Mesenchymal stem cell (in vitro differentiated cells and primary cell): ENCODE measurements around the gene ZMYND11.
A peak's percentile ranks its signal among the peaks of the same experiment; 100 is the strongest.

Source experiments
- DNase-seq: peaks from one replicate; pipeline ENCODE4 v3.0.0-alpha.2; 2013
- H2AFZ ChIP-seq: one replicate; pipeline ENCODE4 v1.6.1; 2013; ENCODE audit warnings: low read depth, mild to moderate bottlenecking, control low read depth, inconsistent platforms, low read length, moderate library complexity
- H2AK5ac ChIP-seq: 2 replicates; pipeline ENCODE4 v1.6.1; 2013; ENCODE audit warnings: low read length, moderate library complexity, mild to moderate bottlenecking, inconsistent platforms; ENCODE audit not compliant: severe bottlenecking
- H2BK120ac ChIP-seq: one replicate; pipeline ENCODE4 v1.6.1; 2013; ENCODE audit warnings: low read depth, mild to moderate bottlenecking, inconsistent platforms, low read length, moderate library complexity
- H2BK12ac ChIP-seq, 2 experiments: one replicate each; pipeline ENCODE4 v1.6.1; 2013; ENCODE audit warnings: inconsistent platforms in 2 of 2, low read length in 2 of 2, mild to moderate bottlenecking in 2 of 2, moderate library complexity in 2 of 2, control low read depth in 1 of 2
- H2BK15ac ChIP-seq: one replicate; pipeline ENCODE4 v1.6.1; 2013; ENCODE audit warnings: mild to moderate bottlenecking, low read depth, inconsistent platforms; ENCODE audit not compliant: poor library complexity, severe bottlenecking
- H2BK5ac ChIP-seq: 2 replicates; pipeline ENCODE4 v1.6.1; 2013; ENCODE audit warnings: low read depth, mild to moderate bottlenecking, low read length, control low read depth, inconsistent platforms; ENCODE audit not compliant: poor library complexity, severe bottlenecking
- H3K14ac ChIP-seq, 2 experiments: one replicate each; pipeline ENCODE4 v1.6.1; 2013; ENCODE audit warnings: inconsistent platforms in 2 of 2, low read length in 2 of 2, control low read depth in 1 of 2, mild to moderate bottlenecking in 1 of 2, moderate library complexity in 1 of 2
- H3K18ac ChIP-seq, 2 experiments: one replicate each; pipeline ENCODE4 v1.6.1; 2013; ENCODE audit warnings: inconsistent platforms in 2 of 2, low read length in 2 of 2, control low read depth in 1 of 2, low read depth in 1 of 2, mild to moderate bottlenecking in 1 of 2
- H3K23ac ChIP-seq, 2 experiments: one replicate each; pipeline ENCODE4 v1.6.1; 2013; ENCODE audit warnings: inconsistent platforms in 2 of 2, low read length in 2 of 2, mild to moderate bottlenecking in 2 of 2, moderate library complexity in 2 of 2, control low read depth in 1 of 2
- H3K27ac ChIP-seq: 2 replicates; pipeline ENCODE4 v1.5.1; 2013; ENCODE audit warnings: mild to moderate bottlenecking, moderate library complexity, low read length, control low read depth, inconsistent platforms; ENCODE audit not compliant: poor library complexity, severe bottlenecking
- H3K27me3 ChIP-seq, 2 experiments: 2 replicates each; pipeline versions ENCODE4 v1.6.1 to v1.7.0; 2013; ENCODE audit warnings: low read length in 2 of 2, mild to moderate bottlenecking in 2 of 2, moderate library complexity in 2 of 2, control low read depth in 1 of 2, inconsistent platforms in 1 of 2; ENCODE audit not compliant: control insufficient read depth in 1 of 2, insufficient read depth in 1 of 2
- H3K36me3 ChIP-seq, 2 experiments: 2 replicates each; pipeline versions ENCODE4 v1.6.1 to v1.7.0; 2013; ENCODE audit warnings: low read length in 2 of 2, control low read depth in 1 of 2, inconsistent platforms in 1 of 2, low read depth in 1 of 2, mild to moderate bottlenecking in 1 of 2; ENCODE audit not compliant: insufficient read depth in 2 of 2, control insufficient read depth in 1 of 2
- H3K4ac ChIP-seq, 2 experiments: one replicate each; pipeline ENCODE4 v1.6.1; 2013; ENCODE audit warnings: inconsistent platforms in 2 of 2, low read length in 2 of 2, mild to moderate bottlenecking in 2 of 2, moderate library complexity in 2 of 2, control low read depth in 1 of 2, low read depth in 1 of 2
- H3K4me1 ChIP-seq: 2 replicates; pipeline ENCODE4 v1.6.1; 2013; ENCODE audit warnings: low read depth, low read length, control low read depth; ENCODE audit not compliant: control insufficient read depth, insufficient read depth
- H3K4me2 ChIP-seq: 2 replicates; pipeline ENCODE4 v1.6.1; 2013; ENCODE audit warnings: low read length, mild to moderate bottlenecking, inconsistent platforms; ENCODE audit not compliant: poor library complexity, severe bottlenecking
- H3K4me3 ChIP-seq, 2 experiments: 2 replicates each; pipeline versions ENCODE4 v1.5.1 to v1.7.0; 2013; ENCODE audit warnings: low read length in 2 of 2, mild to moderate bottlenecking in 2 of 2, control low read depth in 1 of 2, low read depth in 1 of 2; ENCODE audit not compliant: insufficient read depth in 1 of 2
- H3K79me1 ChIP-seq: replicated peaks from 2 replicates; pipeline ENCODE4 v1.6.1; 2013; ENCODE audit warnings: mild to moderate bottlenecking, control low read depth, low read length, inconsistent platforms; ENCODE audit not compliant: poor library complexity, severe bottlenecking
- H3K9ac ChIP-seq: 2 replicates; pipeline ENCODE4 v1.7.0; 2013; ENCODE audit warnings: mild to moderate bottlenecking, low read length, moderate library complexity
- H3K9me3 ChIP-seq: 2 replicates; pipeline ENCODE4 v1.7.0; 2013; ENCODE audit warnings: mild to moderate bottlenecking, low read length; ENCODE audit not compliant: control insufficient read depth
- H4K8ac ChIP-seq: one replicate; pipeline ENCODE4 v1.6.1; 2013; ENCODE audit warnings: inconsistent platforms, mild to moderate bottlenecking, low read length, moderate library complexity
- H4K91ac ChIP-seq: one replicate; pipeline ENCODE4 v1.6.1; 2013; ENCODE audit warnings: mild to moderate bottlenecking, low read length, inconsistent platforms
- WGBS: methylation state at CpG from one replicate; pipeline ENCODE4 v1.1.7; 2013; ENCODE audit warnings: mixed read lengths; 5-methylcytosine and 5-hydroxymethylcytosine counted together

ZMYND11 gene

GRCh38 chr10:279655-280054 lies 144.4 kb downstream of the ZMYND11 start:
- Histone ChIP-seq H3K18ac (no peak overlapping the region), H3K27me3 (no peaks in the 10 kb centered on the region), H3K79me1 (peaks cover 10% of the 10 kb centered on the region), H3K4me2 (no peak overlapping the region), H4K8ac (no peak overlapping the region), H3K27ac (no peak overlapping the region), H3K23ac (no peak overlapping the region), H3K9ac (no peak overlapping the region), H2BK15ac (no peak overlapping the region), H3K36me3 (peaks cover 65 to 93% of the 10 kb centered on the region in 2 experiments), H2AK5ac (no peak overlapping the region), H3K4me3 (no peak overlapping the region), H3K4ac (no peak overlapping the region), H3K4me1 (peaks cover 13% of the 10 kb centered on the region), H2BK12ac (no peak overlapping the region), H3K9me3 (no peaks in the 10 kb centered on the region), H4K91ac (no peak overlapping the region), H2BK120ac (no peak overlapping the region), H3K14ac (no peak overlapping the region), H2BK5ac (no peak overlapping the region), H2AFZ (no peak overlapping the region)
- DNase-seq, result no peak
- 89% methylated on average over 10 of the region's 10 CpGs for WGBS

GRCh38 chr10:282294-283139 lies 147.3 kb downstream of the ZMYND11 start:
- H3K9ac ChIP-seq, result no peak overlapping the region
- H2BK5ac ChIP-seq, result no peak overlapping the region
- no peak overlapping the region for H3K4me2 ChIP-seq
- no peak overlapping the region for H3K4me3 ChIP-seq
- no peak overlapping the region for H3K27ac ChIP-seq
- no peak overlapping the region for H2BK12ac ChIP-seq
- 89% methylated on average over 7 of the region's 7 CpGs for WGBS
- no peak overlapping the region for H2AFZ ChIP-seq
- H2BK120ac ChIP-seq, result no peak overlapping the region
- H3K4ac ChIP-seq, result no peak overlapping the region
- no peak overlapping the region for H3K23ac ChIP-seq
- H2BK15ac ChIP-seq, result no peak overlapping the region
- H4K8ac ChIP-seq, result no peak overlapping the region
- no peaks in the 10 kb centered on the region for H3K27me3 ChIP-seq
- no peaks in the 10 kb centered on the region for H3K9me3 ChIP-seq
- H3K36me3 ChIP-seq, result peaks cover 61 to 97% of the 10 kb centered on the region in 2 experiments
- peak; percentile 31 for DNase-seq
- peak overlapping the region in 1 of 2 experiments; percentile 5 for H3K14ac ChIP-seq
- H2AK5ac ChIP-seq, result no peak overlapping the region
- H3K4me1 ChIP-seq, result peaks cover 7% of the 10 kb centered on the region
- peaks cover 7% of the 10 kb centered on the region for H3K79me1 ChIP-seq
- no peak overlapping the region for H3K18ac ChIP-seq
- no peak overlapping the region for H4K91ac ChIP-seq

GRCh38 chr10:283140-283479 lies 147.9 kb downstream of the ZMYND11 start:
- Histone ChIP-seq H3K4me1 (peaks cover 7% of the 10 kb centered on the region), H3K18ac (no peak overlapping the region), H3K9me3 (no peaks in the 10 kb centered on the region), H2BK120ac (no peak overlapping the region), H4K91ac (no peak overlapping the region), H3K36me3 (peaks cover 55 to 98% of the 10 kb centered on the region in 2 experiments), H3K14ac (no peak overlapping the region), H3K4me3 (no peak overlapping the region), H2BK5ac (no peak overlapping the region), H3K27me3 (no peaks in the 10 kb centered on the region), H3K4ac (no peak overlapping the region), H2BK12ac (no peak overlapping the region), H4K8ac (no peak overlapping the region), H3K4me2 (no peak overlapping the region), H2AFZ (no peak overlapping the region), H3K23ac (no peak overlapping the region), H3K9ac (no peak overlapping the region), H3K27ac (no peak overlapping the region), H3K79me1 (peaks cover 7% of the 10 kb centered on the region), H2BK15ac (no peak overlapping the region), H2AK5ac (no peak overlapping the region)
- 98% methylated on average over 8 of the region's 8 CpGs for WGBS
- DNase-seq, result no peak

- peaks cover 7% of the 10 kb centered on the region for H3K79me1 ChIP-seq
- WGBS, result 95% methylated on average over 7 of the region's 7 CpGs
- H3K4ac ChIP-seq, result no peak overlapping the region
- no peak overlapping the region for H3K9ac ChIP-seq
- no peak overlapping the region for H2BK120ac ChIP-seq
- no peak overlapping the region for H2BK5ac ChIP-seq
- H4K8ac ChIP-seq, result no peak overlapping the region
- H3K23ac ChIP-seq, result no peak overlapping the region
- no peak overlapping the region for H3K4me2 ChIP-seq
- no peaks in the 10 kb centered on the region for H3K27me3 ChIP-seq
- no peak overlapping the region for H3K18ac ChIP-seq
- no peak overlapping the region for H2BK12ac ChIP-seq
- no peak overlapping the region for H3K4me3 ChIP-seq
- no peak overlapping the region for H2AK5ac ChIP-seq
- H2AFZ ChIP-seq, result no peak overlapping the region
- H3K36me3 ChIP-seq, result peaks cover 54 to 98% of the 10 kb centered on the region in 2 experiments
- H3K14ac ChIP-seq, result no peak overlapping the region
- H2BK15ac ChIP-seq, result no peak overlapping the region
- no peak overlapping the region for H3K27ac ChIP-seq
- H3K9me3 ChIP-seq, result no peaks in the 10 kb centered on the region
- H3K4me1 ChIP-seq, result peaks cover 7% of the 10 kb centered on the region
- no peak for DNase-seq
- no peak overlapping the region for H4K91ac ChIP-seq
Observed at GRCh38 chr10:283916-284356, 148.7 kb downstream of the ZMYND11 start.
